ENCODE results near the gene OCLN. TPM values are rescaled to one million over a fixed set of nuclear protein-coding genes. Genes with fewer than 3 reads are reported as not detected.
"Not testable (repeated sequence)": the region's sequence is repeated elsewhere in the genome, so short reads cannot be mapped to it uniquely, and the experiment has no call there.

Gene OCLN
- total RNA-seq, 1 donor from 2014 or later: 4.4 TPM

DNA sequence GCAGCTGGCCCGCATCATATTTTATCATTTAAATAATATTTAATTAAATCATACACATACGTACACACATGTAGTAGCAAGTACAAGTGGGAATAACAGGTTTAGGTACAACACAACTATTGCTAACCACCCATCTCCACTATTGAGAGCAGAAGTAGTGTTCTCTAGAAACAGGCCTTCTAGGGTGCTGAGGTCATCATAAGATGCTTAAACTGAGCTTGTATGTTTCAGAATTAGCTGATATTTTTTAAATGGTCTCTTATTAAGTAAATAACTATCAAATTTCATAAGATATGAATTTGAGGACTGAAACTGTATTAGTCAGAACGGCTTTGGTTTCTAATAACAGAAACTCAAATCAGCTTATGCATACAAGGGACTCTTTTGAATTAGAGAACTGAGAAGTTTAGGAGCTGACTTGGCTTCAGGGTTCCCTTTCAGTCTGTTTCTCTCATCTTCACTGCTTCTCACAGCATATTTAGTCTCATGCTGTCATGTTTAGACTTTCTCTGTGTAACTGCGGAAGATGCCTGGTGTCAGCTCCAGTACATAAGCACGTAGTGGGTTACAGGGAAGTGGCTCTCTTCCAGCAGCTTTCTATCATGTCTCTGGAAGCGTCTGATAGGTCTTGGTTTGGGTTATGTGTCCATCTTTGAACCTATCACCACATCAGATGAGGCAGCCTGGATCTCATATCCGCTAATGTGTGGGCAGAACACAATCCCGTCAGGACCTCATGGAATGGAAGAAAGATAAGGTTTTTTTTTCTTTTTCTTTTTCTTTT, 25.0 kb upstream of the OCLN start:
- peaks cover 6% of the 10 kb centered on the region for H3K27me3 Mint-ChIP-seq (ENCODE audit: unreplicated experiment)
- no peak overlapping the region for H3K4me3 Mint-ChIP-seq (ENCODE audit: unreplicated experiment)
- TF ChIP-seq, protein P1, sequence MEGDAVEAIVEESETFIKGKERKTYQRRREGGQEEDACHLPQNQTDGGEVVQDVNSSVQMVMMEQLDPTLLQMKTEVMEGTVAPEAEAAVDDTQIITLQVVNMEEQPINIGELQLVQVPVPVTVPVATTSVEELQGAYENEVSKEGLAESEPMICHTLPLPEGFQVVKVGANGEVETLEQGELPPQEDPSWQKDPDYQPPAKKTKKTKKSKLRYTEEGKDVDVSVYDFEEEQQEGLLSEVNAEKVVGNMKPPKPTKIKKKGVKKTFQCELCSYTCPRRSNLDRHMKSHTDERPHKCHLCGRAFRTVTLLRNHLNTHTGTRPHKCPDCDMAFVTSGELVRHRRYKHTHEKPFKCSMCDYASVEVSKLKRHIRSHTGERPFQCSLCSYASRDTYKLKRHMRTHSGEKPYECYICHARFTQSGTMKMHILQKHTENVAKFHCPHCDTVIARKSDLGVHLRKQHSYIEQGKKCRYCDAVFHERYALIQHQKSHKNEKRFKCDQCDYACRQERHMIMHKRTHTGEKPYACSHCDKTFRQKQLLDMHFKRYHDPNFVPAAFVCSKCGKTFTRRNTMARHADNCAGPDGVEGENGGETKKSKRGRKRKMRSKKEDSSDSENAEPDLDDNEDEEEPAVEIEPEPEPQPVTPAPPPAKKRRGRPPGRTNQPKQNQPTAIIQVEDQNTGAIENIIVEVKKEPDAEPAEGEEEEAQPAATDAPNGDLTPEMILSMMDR (IDR thresholded peaks at IDR 0.05): no peak
- no peaks in the 10 kb centered on the region for H3K4me1 Mint-ChIP-seq (ENCODE audit: unreplicated experiment)
- no peaks in the 10 kb centered on the region for H3K36me3 Mint-ChIP-seq (ENCODE audit: unreplicated experiment)
- H3K27ac Mint-ChIP-seq (ENCODE audit: unreplicated experiment): no peak overlapping the region
- no peaks in the 10 kb centered on the region for H3K9me3 Mint-ChIP-seq (ENCODE audit: unreplicated experiment)
- DNase-seq (ENCODE audit: extremely low spot score, unreplicated experiment): peak; percentile 15

DNA sequence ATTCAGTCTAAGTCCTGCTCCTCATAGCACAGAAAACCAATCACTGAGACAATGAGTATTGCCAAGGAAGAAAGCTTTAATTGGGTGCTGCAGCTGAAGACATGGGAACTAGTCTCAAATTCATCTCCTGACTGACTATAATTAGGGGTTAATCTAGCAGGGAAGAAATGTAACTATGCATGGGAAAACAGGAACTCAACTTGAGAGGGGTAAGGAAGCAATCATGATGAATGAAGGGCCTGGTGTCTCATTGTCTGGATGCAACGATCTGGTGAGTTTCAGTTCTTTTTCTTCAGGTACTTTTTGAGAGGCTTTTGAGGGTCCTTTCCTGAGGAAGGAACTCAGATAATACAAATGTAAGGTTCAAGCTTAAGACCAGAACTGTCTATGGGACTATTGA, 24.0 kb upstream of the OCLN start:
- H3K27me3 Mint-ChIP-seq (ENCODE audit: unreplicated experiment): peaks cover 6% of the 10 kb centered on the region
- H3K4me1 Mint-ChIP-seq (ENCODE audit: unreplicated experiment): no peaks in the 10 kb centered on the region
- H3K27ac Mint-ChIP-seq (ENCODE audit: unreplicated experiment): no peak overlapping the region
- no peak for DNase-seq (ENCODE audit: extremely low spot score, unreplicated experiment)
- TF ChIP-seq, protein P1 (IDR thresholded peaks at IDR 0.05): no peak
- H3K9me3 Mint-ChIP-seq (ENCODE audit: unreplicated experiment): no peaks in the 10 kb centered on the region
- H3K36me3 Mint-ChIP-seq (ENCODE audit: unreplicated experiment): no peaks in the 10 kb centered on the region
- no peak overlapping the region for H3K4me3 Mint-ChIP-seq (ENCODE audit: unreplicated experiment)

DNA sequence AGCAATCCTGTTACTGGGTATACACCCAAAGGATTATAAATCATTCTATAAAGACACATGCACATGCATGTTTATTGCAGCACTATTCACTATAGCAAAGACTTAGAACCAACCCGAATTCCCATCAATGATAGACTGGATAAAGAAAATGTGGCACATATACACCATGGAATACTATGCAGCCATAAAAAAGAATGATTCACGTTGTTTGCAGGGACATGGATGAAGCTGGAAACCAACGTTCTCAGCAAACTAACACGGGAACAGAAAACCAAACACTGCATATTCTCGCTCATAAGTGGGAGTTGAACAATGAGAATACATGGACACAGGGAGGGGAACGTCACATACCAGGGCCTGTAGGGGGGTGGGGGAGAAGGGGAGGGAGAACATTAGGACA, 21.1 kb upstream of the OCLN start:
- H3K27me3 Mint-ChIP-seq (ENCODE audit: unreplicated experiment); H3K27ac Mint-ChIP-seq (ENCODE audit: unreplicated experiment); H3K4me1 Mint-ChIP-seq (ENCODE audit: unreplicated experiment); H3K4me3 Mint-ChIP-seq (ENCODE audit: unreplicated experiment); H3K9me3 Mint-ChIP-seq (ENCODE audit: unreplicated experiment); H3K36me3 Mint-ChIP-seq (ENCODE audit: unreplicated experiment): not testable (repeated sequence)
- peak; percentile 5 for DNase-seq (ENCODE audit: extremely low spot score, unreplicated experiment)

DNA sequence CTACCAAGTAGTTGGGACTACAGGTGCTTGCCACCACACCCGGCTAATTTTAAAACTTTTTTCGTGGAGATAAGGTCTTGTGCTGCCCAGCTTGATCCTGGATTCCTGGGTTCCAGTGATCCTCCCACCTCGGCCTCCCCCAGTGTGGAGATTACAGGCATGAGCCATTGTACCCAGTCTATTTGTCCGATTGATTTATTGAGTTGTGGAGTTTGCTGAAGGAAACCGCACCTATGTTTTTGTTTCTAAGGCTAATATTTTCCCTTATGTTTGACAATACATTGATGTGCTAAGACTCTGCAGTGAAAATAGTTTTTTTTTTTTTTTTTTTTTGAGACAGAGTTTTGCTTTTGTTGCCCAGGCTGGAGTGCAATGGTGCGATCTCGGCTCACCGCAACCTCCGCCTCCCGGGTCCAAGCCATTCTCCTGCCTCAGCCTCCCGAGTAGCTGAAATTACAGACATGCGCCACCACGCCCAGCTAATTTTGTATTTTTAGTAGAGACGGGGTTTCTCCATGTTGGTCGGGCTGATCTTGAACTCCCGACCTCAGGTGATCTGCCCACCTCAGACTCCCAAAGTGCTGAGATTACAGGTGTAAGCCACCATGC, 20.0 kb upstream of the OCLN start:
- H3K36me3 Mint-ChIP-seq (ENCODE audit: unreplicated experiment); H3K27ac Mint-ChIP-seq (ENCODE audit: unreplicated experiment); H3K27me3 Mint-ChIP-seq (ENCODE audit: unreplicated experiment); DNase-seq (ENCODE audit: extremely low spot score, unreplicated experiment); H3K4me3 Mint-ChIP-seq (ENCODE audit: unreplicated experiment); H3K9me3 Mint-ChIP-seq (ENCODE audit: unreplicated experiment); H3K4me1 Mint-ChIP-seq (ENCODE audit: unreplicated experiment): not testable (repeated sequence)

DNA sequence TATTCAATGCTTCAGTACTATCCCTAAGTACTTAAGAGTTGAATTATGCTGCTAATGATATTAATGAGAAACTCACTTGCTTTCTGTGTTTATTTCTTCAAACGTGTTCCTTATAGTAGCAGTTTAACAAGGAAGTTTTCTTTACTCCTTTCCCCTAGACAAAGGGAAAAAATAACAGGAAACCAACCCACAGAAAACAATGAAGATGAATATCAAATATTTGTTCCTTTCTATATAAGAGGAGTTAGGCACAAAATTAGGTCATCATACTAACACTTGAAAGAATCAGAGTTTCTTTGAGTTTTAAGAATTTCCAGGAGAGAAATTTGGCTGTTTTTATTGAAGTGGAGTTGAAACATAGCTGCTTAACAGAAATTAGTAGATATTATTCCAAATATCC, 15.4 kb upstream of the OCLN start:
- H3K36me3 Mint-ChIP-seq (ENCODE audit: unreplicated experiment): no peaks in the 10 kb centered on the region
- H3K4me3 Mint-ChIP-seq (ENCODE audit: unreplicated experiment): no peak overlapping the region
- TF ChIP-seq, protein P1 (IDR thresholded peaks at IDR 0.05): no peak
- no peaks in the 10 kb centered on the region for H3K27me3 Mint-ChIP-seq (ENCODE audit: unreplicated experiment)
- no peak for DNase-seq (ENCODE audit: extremely low spot score, unreplicated experiment)
- no peaks in the 10 kb centered on the region for H3K4me1 Mint-ChIP-seq (ENCODE audit: unreplicated experiment)
- no peak overlapping the region for H3K27ac Mint-ChIP-seq (ENCODE audit: unreplicated experiment)
- no peaks in the 10 kb centered on the region for H3K9me3 Mint-ChIP-seq (ENCODE audit: unreplicated experiment)

DNA sequence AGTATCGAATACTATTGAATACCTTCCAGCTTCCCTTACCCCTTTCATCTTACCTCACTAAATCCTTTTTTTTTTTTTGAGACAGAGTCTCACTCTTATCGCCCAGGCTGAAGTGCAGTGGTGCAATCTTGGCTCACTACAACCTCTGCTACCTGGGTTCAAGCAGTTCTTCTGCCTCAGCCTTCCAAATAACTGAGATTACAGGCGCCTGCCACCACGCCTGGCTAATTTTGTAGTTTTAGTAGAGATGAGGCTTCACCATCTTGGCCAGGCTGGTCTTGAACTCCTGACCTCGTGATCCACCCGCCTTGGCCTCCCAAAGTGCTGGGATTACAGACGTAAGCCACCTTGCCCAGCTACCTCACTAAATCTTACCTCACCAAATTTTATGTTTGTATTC, 14.3 kb upstream of the OCLN start:
- not testable (repeated sequence) for H3K4me3 Mint-ChIP-seq (ENCODE audit: unreplicated experiment); H3K36me3 Mint-ChIP-seq (ENCODE audit: unreplicated experiment); H3K27ac Mint-ChIP-seq (ENCODE audit: unreplicated experiment); H3K4me1 Mint-ChIP-seq (ENCODE audit: unreplicated experiment); H3K9me3 Mint-ChIP-seq (ENCODE audit: unreplicated experiment); H3K27me3 Mint-ChIP-seq (ENCODE audit: unreplicated experiment); DNase-seq (ENCODE audit: extremely low spot score, unreplicated experiment)

Measured in osteocyte (in vitro differentiated cells).